Activated T-cell treated with anti-CD3 and anti-CD28 coated beads, Interleukin-2, amount 50 U/mL, for 1 hour (primary cell): ENCODE measurements around the gene CAMKV.
"Not testable (repeated sequence)": the region's sequence is repeated elsewhere in the genome, so short reads cannot be mapped to it uniquely, and the experiment has no call there.

Experiments used
- DNase-seq: peaks from one replicate; pipeline ENCODE4 v3.0.0-alpha.2; 2020

The CAMKV gene, protein sequence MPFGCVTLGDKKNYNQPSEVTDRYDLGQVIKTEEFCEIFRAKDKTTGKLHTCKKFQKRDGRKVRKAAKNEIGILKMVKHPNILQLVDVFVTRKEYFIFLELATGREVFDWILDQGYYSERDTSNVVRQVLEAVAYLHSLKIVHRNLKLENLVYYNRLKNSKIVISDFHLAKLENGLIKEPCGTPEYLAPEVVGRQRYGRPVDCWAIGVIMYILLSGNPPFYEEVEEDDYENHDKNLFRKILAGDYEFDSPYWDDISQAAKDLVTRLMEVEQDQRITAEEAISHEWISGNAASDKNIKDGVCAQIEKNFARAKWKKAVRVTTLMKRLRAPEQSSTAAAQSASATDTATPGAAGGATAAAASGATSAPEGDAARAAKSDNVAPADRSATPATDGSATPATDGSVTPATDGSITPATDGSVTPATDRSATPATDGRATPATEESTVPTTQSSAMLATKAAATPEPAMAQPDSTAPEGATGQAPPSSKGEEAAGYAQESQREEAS

GRCh38 chr3:49869525-49870126, at the start of gene CAMKV:
Gene CAMKV (minus strand): TSS chr3:49869906. CDS start chr3:49862388, 7,518 bp downstream.
- peak; percentile 29 for DNase-seq

GRCh38 chr3:49917806-49918590, 48.3 kb upstream of the CAMKV start:
- DNase-seq, result not testable (repeated sequence)

- DNase-seq, result no peak
Measured at GRCh38 chr3:49916686-49917085, 47.0 kb upstream of the CAMKV start.

- no peak for DNase-seq
Measured at GRCh38 chr3:49914906-49915305, 45.2 kb upstream of the CAMKV start.

GRCh38 chr3:49912881-49913281, 43.2 kb upstream of the CAMKV start:
- no peak for DNase-seq

DNA sequence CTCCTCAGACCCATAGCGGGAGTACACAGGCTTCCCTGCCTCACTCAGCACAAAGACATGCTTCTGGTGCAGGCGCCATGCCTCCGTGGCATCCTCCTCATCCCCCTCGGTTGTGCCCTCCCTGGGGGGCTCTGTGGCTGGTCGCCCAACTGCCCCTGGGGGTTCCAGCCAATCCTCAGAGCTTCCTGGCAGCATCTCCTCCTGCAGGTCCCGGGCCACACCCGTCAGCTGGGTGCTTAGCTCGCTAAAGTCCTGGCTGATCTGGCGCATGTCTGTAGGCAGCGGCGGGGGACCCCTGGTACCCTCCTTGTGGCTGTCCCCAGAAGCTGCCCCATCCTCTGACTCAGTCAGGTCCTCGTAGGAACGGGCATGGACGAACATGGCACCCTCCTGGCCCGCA, 41.9 kb upstream of the CAMKV start:
- DNase-seq, result no peak

- DNase-seq, result no peak
Measured at GRCh38 chr3:49911124-49911420, 41.4 kb upstream of the CAMKV start.

GRCh38 chr3:49910409-49911123, 40.9 kb upstream of the CAMKV start:
- DNase-seq, result no peak

DNA sequence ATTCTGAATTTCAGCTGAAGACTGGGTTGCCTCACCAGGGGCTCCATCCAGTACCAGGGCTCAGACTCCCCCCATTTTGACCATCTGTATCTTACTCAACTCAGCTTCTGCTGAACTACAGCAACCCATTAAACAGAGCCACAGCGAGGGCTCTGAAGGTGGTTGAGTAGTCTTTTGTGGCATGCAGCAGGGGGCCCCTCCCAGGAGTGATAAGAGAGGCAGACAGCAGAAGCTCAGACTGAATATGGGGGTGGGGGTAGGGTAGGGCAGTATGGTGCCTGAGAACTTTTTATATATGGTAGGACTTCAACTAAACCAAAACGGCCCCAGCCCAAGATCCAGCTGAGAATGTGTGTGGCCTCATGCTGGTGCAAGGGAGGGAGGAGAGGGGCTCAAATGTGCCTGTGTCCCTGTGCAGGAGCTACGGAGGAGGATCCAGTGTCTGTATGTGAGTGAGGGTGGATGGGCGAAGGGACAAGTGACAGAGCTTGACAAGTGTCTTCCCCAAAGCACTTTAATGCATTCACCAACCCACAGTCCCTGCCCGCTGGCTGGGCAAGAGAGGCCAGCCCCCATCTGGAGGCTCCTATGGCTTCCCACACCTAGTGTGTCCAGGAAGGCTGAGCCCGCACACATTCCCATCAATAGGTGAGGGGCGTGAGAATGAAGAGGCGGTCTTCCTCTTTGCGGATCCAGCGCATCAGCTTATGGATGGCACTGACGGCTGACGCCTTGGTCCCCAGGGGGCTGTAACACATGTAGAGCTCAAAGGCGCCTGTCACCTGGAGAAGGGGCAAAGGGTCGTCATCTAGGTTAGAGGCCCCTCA, 38.9 kb upstream of the CAMKV start:
- no peak for DNase-seq

GRCh38 chr3:49906073-49906743, 36.5 kb upstream of the CAMKV start:
- peak; percentile 61 for DNase-seq

- DNase-seq, result not testable (repeated sequence)
Measured at GRCh38 chr3:49904448-49904847, 34.7 kb upstream of the CAMKV start.

GRCh38 chr3:49903451-49904424, 34.0 kb upstream of the CAMKV start, which contains the start of gene MST1R:
Gene MST1R (minus strand): TSS chr3:49903873. CDS start chr3:49903609, 264 bp downstream.
- DNase-seq, result peak; percentile 86

DNA sequence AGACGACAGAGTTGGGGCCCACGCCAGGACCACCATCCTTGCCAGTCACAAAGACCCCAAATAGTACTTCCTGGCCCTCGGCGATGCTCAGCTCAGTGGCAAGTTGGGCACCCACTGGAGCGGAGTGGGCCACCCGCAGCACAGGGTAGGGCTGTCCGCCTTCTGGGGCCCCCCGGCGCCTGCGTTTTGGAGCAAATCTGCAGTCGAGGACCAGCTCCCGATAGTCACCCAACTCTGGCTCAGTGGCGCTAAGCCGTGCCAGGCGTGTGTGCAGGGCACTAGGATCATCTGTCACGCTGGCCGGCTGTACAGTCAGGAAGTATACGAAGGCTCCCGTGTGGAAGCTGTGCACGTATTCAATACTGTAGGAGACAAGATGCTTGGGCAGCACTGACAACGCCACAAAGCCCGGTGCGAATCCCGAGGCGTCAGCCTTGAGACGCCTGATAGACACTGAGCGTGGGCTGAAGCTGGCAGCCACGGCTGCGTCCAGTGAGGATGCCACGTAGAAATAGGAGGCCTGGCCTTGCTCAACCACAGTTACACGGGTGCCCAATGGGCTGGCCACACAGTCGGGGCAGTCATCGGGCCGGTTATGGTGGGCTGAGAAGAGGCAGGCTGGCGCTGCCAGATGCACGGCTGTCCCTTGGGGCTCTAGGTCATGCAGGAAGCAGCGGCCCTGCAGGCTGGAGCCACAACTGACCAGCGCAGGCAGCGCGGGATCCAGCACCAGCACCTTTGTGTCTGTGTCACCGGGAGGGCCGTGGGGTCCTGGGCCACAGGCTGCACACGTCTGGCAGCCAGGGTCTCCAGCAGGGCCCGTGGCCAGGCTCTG, 33.0 kb upstream of the CAMKV start:
- no peak for DNase-seq

GRCh38 chr3:49901366-49902339, 31.9 kb upstream of the CAMKV start:
- DNase-seq, result no peak

DNA sequence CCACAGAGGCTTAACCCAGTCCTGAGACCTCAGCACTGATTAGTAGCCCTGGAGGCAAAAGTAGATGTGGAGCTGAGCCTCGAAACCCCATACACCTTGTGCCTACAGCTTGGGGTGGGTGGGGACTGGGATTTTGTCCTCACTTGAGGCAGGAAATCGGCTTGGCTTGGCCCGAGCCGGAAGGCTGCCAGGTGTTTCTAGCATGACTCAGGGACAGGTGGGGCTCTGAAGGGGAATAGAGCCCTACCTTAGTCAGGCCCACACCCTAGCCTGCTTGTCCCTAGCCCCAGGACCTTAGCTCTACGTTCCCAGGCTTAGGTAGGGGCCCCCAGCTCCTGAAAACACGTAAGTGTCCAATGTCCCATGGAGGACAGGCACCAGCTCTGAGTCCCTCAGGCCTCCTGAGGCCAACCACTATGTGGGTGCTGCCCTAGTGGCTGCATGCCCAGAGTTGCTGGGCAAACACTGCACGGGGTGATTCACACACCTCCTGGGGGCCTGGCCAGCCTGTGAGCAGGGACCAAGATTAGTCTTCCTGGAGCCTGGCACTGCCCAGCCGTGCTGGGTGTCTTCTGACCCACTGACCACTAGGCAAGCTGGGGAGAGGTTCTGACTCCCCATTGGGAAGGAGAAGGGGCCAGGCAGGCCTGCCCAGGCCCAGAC, 30.9 kb upstream of the CAMKV start:
- no peak for DNase-seq

DNA sequence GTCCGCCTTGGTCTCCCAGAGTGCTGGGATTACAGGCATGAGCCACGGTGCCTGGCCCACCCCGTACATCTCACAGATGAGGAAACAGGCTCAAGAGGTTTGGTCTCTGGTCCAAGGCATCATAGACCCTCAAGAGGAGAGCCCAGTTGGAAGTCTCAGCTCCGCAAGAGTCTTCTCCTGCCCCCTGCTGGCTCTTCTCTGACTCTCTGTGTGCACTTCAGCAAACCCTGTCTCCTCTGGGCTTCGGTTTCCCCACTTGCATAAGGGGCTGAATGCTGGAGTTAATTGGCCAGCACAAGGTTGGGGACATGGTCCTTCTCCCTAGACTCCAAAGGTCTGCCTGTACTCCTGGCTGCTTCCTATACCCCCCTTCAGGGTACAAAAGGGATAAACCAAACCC, 30.1 kb upstream of the CAMKV start:
- DNase-seq, result no peak

- DNase-seq, result no peak
Measured at GRCh38 chr3:49898991-49899390, 29.3 kb upstream of the CAMKV start.
